DND-41 (cell line): ENCODE results near the gene CHMP1A.
"Not testable (repeated sequence)": the region's sequence is repeated elsewhere in the genome, so short reads cannot be mapped to it uniquely, and the experiment has no call there.

Source experiments
- ATAC-seq: fragments of 200-7000 bp; cut with Tn5 transposase; 3 replicates; pipeline ENCODE4 v1.9.1; 2021; ENCODE audit warnings: low read depth; ENCODE audit not compliant: insufficient read depth
- DNase-seq: peaks from one replicate; pipeline ENCODE4 v3.0.0-alpha.2; 2020
- H2AFZ ChIP-seq: 2 replicates; pipeline ENCODE4 v1.6.0; 2012; ENCODE audit warnings: low read depth, low read length
- H3K27ac ChIP-seq: 2 replicates; pipeline ENCODE4 v1.5.1; 2012; ENCODE audit warnings: low read length, inconsistent platforms
- H3K27me3 ChIP-seq: fragments of 200-600 bp; sonication (generic); 2 replicates; pipeline ENCODE4 v1.6.0; 2012; ENCODE audit warnings: low read length, mild to moderate bottlenecking, inconsistent platforms; ENCODE audit not compliant: insufficient read depth, poor library complexity
- H3K36me3 ChIP-seq: 2 replicates; pipeline ENCODE4 v1.5.1; 2012; ENCODE audit warnings: low read length, inconsistent platforms; ENCODE audit not compliant: insufficient read depth
- H3K4me1 ChIP-seq: 2 replicates; pipeline ENCODE4 v1.5.1; 2012; ENCODE audit warnings: mild to moderate bottlenecking, low read length; ENCODE audit not compliant: insufficient read depth
- H3K4me2 ChIP-seq: 2 replicates; pipeline ENCODE4 v1.6.0; 2012; ENCODE audit warnings: mild to moderate bottlenecking, moderate library complexity, low read length, inconsistent platforms; ENCODE audit not compliant: insufficient read depth
- H3K4me3 ChIP-seq, 2 experiments: fragments of 200-600 bp in 1 of 2; shearing (Covaris generic) in 1 of 2; 2 replicates each; pipeline ENCODE4 v1.5.1; 2012 to 2016; ENCODE audit warnings: inconsistent platforms in 2 of 2, low read length in 2 of 2, mild to moderate bottlenecking in 2 of 2, low read depth in 1 of 2, moderate library complexity in 1 of 2
- H3K79me2 ChIP-seq: 2 replicates; pipeline ENCODE4 v1.6.0; 2012; ENCODE audit warnings: low read length, inconsistent platforms; ENCODE audit not compliant: insufficient read depth
- H3K9ac ChIP-seq: 2 replicates; pipeline ENCODE4 v1.6.0; 2012; ENCODE audit warnings: low read depth, mild to moderate bottlenecking, inconsistent platforms, low read length, moderate library complexity
- H3K9me3 ChIP-seq: 2 replicates; pipeline ENCODE4 v1.5.1; 2012; ENCODE audit warnings: low read length, moderate library complexity, mild to moderate bottlenecking, inconsistent platforms; ENCODE audit not compliant: insufficient read depth, severe bottlenecking
- H4K20me1 ChIP-seq: 2 replicates; pipeline ENCODE4 v1.6.0; 2012; ENCODE audit warnings: low read length; ENCODE audit not compliant: insufficient read depth
- EZH2 ChIP-seq: IDR thresholded peaks from 3 replicates; pipeline ENCODE4 v1.6.1; 2012; ENCODE audit warnings: borderline replicate concordance, low read depth, mild to moderate bottlenecking, moderate library complexity, low read length, inconsistent platforms; ENCODE audit not compliant: severe bottlenecking
- TF ChIP-seq, protein P1 (sequence below): IDR thresholded peaks from 2 replicates; pipeline ENCODE4 v1.5.1; 2012; ENCODE audit warnings: borderline replicate concordance, low read length, moderate library complexity, mild to moderate bottlenecking; ENCODE audit not compliant: poor library complexity, severe bottlenecking; ENCODE audit errors: extremely low read depth

CHMP1A gene

GRCh38 chr16:89691231-89691985, 33.9 kb upstream of the CHMP1A start:
- H3K36me3 ChIP-seq: peaks cover 59% of the 10 kb centered on the region
- DNase-seq (no peak), ATAC-seq (no peak)
- no peaks in the 10 kb centered on the region for H3K9me3 ChIP-seq
- H3K27me3 ChIP-seq: no peaks in the 10 kb centered on the region
- H3K4me2 ChIP-seq: no peak overlapping the region
- no peak overlapping the region for H3K9ac ChIP-seq
- H4K20me1 ChIP-seq: peaks cover under 1% of the 10 kb centered on the region; the same call in 1 of the 2 replicates
- TF ChIP-seq, protein P1, sequence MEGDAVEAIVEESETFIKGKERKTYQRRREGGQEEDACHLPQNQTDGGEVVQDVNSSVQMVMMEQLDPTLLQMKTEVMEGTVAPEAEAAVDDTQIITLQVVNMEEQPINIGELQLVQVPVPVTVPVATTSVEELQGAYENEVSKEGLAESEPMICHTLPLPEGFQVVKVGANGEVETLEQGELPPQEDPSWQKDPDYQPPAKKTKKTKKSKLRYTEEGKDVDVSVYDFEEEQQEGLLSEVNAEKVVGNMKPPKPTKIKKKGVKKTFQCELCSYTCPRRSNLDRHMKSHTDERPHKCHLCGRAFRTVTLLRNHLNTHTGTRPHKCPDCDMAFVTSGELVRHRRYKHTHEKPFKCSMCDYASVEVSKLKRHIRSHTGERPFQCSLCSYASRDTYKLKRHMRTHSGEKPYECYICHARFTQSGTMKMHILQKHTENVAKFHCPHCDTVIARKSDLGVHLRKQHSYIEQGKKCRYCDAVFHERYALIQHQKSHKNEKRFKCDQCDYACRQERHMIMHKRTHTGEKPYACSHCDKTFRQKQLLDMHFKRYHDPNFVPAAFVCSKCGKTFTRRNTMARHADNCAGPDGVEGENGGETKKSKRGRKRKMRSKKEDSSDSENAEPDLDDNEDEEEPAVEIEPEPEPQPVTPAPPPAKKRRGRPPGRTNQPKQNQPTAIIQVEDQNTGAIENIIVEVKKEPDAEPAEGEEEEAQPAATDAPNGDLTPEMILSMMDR: no peak
- no peak for TF ChIP-seq EZH2
- no peak overlapping the region for H3K4me3 ChIP-seq
- H2AFZ ChIP-seq: no peak overlapping the region
- H3K79me2 ChIP-seq: peaks cover 20% of the 10 kb centered on the region
- peaks cover 17% of the 10 kb centered on the region for H3K4me1 ChIP-seq
- H3K27ac ChIP-seq: no peak overlapping the region

DNA sequence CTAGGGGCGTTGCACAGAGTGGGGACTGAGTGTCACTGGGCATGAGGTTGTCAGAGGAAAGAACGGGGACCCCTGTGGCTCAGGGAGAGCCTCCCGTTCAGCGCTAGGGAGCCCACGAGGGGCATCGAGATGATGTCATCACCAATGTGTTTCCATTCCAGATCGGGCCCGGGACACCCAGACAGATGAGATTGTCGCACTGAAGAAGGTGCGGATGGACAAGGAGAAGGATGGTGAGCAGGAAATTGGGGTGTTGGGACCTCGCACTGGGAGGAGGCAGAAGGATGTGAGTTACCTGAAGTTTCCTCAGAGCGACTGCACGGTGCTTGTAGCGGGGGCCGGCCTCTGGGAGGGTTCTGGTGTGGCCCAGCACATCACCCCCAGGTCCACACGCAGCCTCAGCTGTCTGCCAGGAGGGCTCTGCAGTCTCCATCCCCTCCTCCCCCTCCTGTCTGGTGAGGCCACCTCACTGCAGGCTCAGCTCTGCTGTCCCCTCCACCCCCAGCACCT, 32.9 kb upstream of the CHMP1A start:
- ATAC-seq: no peak
- Histone ChIP-seq H3K9me3 (peaks cover 6% of the 10 kb centered on the region), H3K27ac (no peak overlapping the region), H3K79me2 (peaks cover 20% of the 10 kb centered on the region), H3K27me3 (no peaks in the 10 kb centered on the region), H3K9ac (no peak overlapping the region), H2AFZ (no peak overlapping the region), H3K36me3 (peaks cover 53% of the 10 kb centered on the region), H3K4me1 (peaks cover 22% of the 10 kb centered on the region), H4K20me1 (no peaks in the 10 kb centered on the region; the same call in 1 of the 2 replicates), H3K4me2 (no peak overlapping the region), H3K4me3 (no peak overlapping the region)
- DNase-seq: no peak
- TF ChIP-seq, protein P1: no peak
- TF ChIP-seq EZH2: no peak

GRCh38 chr16:89689621-89690020, 32.1 kb upstream of the CHMP1A start:
- H3K9me3 ChIP-seq, H3K4me3 ChIP-seq, H4K20me1 ChIP-seq, H3K4me2 ChIP-seq, H3K9ac ChIP-seq, H3K27me3 ChIP-seq, H2AFZ ChIP-seq, DNase-seq, H3K27ac ChIP-seq, ATAC-seq: not testable (repeated sequence)
- H3K4me1 ChIP-seq: peaks cover 22% of the 10 kb centered on the region
- peaks cover 46% of the 10 kb centered on the region for H3K36me3 ChIP-seq
- H3K79me2 ChIP-seq: peaks cover 20% of the 10 kb centered on the region

- no peaks in the 10 kb centered on the region for H3K27me3 ChIP-seq
- no peak overlapping the region for H3K4me3 ChIP-seq
- DNase-seq (no peak), ATAC-seq (no peak)
- no peak overlapping the region for H3K9ac ChIP-seq
- H2AFZ ChIP-seq: no peak overlapping the region
- H3K4me2 ChIP-seq: no peak overlapping the region
- H3K36me3 ChIP-seq: peaks cover 42% of the 10 kb centered on the region
- no peaks in the 10 kb centered on the region; the same call in 1 of the 2 replicates for H4K20me1 ChIP-seq
- TF ChIP-seq EZH2: no peak
- TF ChIP-seq, protein P1: no peak
- peaks cover 8% of the 10 kb centered on the region for H3K9me3 ChIP-seq
- H3K79me2 ChIP-seq: peaks cover 20% of the 10 kb centered on the region
- peaks cover 22% of the 10 kb centered on the region for H3K4me1 ChIP-seq
- no peak overlapping the region for H3K27ac ChIP-seq
Observed at GRCh38 chr16:89689142-89689541, 31.6 kb upstream of the CHMP1A start.
